NCI-H526 (cell line): ENCODE data around the gene TNS3.
"Not testable (repeated sequence)": the region's sequence is repeated elsewhere in the genome, so short reads cannot be mapped to it uniquely, and the experiment has no call there.

Experiments
- DNase-seq, 2 experiments: peaks; one replicate each; lab custom pipeline; 2025; lab: John Stamatoyannopoulos, UW

TNS3 gene

DNA sequence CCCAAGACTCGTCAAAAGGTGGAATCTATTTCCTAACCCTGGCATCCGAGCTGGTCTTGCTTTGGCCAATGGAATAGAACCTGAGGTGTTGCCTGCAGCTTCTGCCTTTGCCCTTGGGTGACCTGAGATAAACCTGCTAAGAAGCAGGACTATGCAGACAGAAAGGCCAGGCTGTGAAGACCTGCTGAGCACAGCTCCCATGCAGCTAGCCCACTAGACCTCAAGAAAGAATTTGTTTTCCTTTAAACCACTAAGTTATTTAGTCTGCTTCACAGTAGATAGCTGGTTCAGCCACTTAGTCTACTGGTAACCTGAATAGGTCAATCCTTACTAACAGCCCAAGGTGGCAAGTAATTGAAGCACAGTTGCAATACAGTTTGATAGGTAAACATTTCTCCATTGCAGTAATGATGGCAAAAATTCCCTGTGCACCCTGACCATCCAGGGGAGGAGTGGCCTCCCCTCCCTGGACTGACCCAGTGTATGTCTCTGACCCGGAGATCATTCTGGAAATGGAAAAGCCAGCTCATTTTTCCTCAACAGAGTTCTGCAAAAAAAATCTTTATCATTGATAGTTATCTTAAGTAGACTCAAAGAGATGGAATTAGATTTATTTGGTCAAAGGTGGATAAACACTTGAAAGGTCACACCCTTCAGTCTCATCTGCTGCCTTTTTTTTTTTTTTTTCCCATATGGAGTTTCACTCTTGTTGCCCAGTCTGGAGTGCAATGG lies 20.0 kb downstream of the TNS3 start:
- DNase-seq = no peak

DNA sequence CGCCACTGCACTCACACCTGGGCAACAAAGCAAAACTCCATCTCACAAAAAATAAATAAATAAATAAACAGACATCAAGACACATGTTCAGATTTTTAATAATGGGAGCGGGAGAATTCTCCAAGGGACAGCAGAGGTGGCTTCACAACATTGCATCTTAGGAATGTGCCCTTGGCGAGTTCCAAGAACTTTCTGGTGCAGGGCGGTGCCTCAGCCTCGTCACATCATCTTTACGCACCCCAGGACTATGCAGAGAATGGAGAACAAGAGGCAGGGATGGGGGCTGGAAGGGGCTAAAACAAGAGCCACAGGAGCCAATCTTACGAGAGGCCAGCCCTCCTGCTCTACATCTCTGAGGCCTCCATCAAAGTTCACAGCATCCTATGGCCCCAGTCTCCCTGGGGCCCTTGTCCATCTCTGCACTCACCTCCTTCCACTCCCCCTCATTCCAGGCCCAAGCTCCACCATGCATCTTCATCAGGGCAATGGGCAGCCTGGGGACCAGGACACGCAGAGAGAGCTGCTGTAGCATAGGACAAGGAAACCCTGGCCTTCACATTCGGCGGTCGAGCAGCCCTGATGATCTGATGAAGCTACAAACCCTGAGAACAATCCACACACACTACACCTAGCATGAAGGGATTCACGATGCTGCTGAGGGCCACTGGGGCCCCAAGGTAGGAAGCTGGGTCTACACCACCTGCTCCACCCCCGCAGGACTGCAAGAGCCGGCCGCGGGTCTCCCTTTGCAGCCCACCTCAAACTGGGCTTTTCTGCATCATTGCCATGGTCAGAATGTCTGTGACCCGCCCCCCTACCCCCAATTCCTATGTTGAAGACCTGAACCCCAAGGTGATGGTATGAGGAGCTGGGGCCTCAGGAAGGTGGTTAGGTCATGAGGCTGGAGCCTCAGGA lies 22.3 kb downstream of the TNS3 start:
- DNase-seq = no peak

DNA sequence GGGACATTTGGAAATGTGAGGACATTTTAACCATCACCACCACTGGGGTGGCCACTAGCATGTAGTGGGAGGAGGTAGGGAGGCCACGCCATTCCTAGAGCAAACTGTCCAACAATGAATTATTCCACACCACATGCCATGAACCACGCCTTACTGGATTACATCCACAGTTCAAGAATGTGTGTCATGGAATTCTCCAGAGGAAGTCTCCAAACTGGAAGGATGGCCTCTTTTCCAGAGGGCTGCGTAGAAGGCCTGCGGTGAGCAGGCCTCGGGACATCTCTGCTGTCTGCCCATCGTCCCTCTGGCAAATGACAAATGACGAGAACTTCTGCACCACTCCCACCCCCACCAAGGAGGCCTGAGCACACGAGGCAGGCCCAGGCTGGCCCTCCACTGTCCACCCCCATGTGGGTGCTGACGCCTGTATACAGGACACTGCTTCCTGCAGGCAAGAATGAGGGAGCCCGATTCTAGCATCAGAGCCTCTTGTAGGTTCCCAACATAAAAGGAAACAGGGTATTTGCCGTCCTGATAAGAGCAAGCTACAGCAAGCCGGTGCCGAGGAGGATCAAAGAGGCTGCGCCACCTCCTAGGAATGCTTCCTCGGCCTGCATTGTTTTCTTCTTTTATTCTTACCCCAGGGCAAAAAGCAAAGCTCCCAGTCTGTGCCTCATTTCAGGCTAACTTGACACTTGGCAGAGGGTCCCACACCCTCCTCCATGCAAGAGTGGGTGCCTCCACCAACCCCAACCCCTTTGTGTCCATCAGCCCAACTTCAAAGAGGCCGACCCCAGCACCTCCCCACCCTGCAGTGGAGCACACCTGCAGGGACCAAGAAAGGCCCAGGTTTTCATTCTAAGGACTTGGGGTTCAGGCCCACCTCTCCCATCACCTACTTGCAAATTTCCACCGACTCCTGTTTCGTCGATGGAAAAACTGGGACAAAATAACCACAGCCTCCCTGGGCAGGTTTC lies 23.9 kb downstream of the TNS3 start:
- DNase-seq = no peak

DNA sequence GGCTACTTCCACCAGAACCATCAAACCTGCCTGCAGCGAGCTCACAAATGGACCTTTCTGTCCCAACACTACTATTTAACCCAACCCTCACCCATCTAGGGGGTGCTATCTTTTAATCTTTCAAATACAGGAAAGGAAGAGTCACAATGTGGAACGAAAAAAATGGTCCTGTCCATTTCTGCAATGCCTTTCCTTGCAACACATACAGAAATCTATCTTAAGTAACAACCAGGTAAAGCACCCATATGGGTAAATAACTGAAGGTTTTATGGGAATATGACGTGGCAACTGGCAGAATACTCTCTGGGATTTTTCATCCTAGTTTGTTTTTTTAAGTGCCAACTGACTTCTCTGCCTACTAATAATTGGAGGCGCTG lies 24.6 kb downstream of the TNS3 start:
- no peak for DNase-seq

DNA sequence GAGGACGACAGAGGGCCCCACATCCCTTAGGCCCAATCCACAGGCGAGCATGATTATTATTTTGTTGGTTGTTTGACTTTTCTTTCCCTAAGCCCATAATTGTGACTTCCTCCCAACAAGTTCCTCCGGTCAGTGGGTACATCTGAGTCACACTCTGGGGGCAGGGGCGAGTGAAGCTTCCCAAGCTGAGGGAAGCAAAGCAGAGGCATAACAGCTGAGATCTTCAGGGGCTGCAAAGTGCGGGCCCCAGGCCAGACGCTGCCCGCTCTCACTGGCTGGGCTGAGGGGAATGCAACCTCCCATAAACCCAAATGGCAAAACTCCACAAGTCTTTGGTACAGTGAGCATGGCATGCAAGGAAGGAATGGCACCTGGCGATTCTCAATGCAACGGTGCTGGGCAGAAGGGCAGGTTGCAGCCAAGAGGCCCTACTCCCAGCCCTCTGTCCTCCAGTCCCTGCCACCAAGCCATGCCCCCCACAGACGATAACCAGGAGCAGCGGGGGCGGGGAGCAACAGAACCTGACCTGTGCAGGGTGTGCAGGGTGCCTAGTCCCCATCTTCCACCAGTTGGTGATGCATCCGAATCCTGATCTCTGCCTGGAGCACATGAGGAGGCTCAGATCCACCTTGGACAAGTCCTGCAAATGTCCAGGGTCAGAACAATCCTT lies 25.3 kb downstream of the TNS3 start:
- DNase-seq = no peak

DNA sequence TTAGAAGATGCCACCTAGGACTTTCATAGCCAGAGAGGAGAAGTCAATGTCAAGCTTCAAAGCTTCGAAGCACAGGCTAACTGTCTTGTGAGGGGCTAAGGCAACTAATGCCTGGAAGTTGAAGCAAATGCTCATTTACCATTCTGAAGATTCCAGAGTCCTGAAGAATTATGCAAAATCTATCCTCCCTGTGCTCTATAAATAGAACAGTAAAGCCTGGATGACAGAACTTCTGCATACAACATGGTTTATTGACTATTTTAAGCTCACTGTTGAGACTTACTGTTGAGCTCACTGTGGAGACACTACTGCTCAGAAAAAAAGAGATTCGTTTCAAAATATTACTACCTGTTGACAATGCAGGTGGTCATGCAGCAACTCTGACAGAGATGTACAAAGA lies 28.6 kb downstream of the TNS3 start:
- no peak for DNase-seq

DNA sequence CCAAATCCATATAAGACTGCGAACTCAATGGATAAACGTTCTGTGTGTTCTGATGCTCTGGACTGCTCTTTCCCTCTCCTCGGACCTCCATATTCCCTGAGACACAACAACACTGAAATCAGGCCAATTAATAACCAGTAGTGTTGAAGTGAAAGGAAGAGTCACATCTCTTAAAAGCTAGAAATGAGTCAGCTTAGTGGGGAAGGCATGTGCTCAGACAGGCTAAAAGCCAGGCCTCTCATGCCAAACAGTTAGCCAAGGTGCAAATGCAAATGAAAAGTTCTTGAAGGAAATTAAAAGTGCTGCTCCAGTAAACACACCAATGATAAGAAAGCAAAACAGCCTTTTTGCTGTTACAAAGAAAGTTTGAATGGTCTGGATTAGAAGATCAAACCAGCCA lies 29.3 kb downstream of the TNS3 start:
- DNase-seq = no peak

DNA sequence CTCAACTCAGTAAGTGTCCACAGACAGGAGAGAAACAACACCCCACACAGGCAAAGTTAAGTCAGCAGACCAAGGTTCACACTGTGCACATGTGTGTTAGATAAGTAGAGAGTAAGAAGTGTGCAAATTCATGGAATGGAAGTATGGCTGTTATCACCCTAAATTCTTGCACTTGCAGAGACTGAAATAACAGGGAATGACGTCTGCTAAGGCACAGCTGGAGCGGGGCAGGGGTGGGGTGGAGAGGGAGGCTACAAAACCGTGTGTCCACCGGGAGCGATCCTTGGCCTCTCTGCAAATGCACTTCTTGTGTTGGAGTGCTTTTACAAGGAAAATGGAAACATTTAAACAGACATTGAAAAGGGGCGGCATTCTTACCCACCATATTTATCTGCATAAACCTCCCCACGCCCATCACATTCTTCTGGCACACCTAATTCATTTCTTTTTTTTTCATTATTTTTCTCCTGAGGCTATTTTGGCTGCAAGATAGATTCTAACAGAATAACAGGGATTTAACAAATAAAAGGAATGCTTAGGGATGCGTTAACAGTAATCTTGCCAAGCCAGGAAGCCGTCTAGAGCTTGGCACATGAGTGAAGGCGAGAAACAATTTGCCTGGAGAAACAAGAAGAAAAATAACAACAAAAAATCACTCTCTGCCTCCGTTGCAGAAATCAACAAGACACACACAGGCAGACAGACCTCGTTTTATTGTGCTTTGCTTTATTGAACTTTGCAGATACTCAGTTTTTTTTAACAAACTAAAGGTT lies 30.1 kb downstream of the TNS3 start:
- no peak for DNase-seq

DNA sequence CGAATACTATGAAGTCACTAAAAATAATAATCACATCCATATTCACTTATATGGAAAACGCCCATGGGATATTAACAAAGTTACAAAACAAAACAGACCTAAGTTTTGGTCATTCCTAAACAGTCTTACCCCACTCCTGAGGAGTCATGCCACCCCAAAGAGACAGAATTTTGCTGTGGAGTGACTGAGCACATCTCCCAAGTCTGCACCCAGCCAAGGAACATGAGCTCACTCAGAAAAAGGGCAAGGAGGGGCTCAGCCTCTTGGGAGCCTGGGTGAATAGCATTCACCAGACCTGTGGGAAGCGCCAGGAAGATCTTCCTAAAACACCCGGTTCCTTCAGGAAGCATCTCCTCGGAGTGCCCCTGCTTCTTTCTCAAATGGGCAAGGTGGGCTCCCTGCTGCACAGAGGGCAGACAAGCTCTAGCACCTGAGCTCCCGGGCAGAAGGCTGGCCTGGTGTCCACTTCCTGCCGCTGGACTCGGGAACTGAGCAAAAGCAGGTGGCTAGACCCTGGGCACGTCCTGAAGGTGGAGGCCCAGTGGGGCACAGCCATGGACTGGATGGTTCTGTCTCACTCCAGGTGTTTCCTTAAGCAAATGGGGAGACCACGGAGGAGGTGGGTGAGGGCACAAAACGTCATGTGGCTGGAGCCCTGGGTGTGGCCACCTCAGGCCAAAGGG lies 31.0 kb downstream of the TNS3 start:
- DNase-seq = no peak

DNA sequence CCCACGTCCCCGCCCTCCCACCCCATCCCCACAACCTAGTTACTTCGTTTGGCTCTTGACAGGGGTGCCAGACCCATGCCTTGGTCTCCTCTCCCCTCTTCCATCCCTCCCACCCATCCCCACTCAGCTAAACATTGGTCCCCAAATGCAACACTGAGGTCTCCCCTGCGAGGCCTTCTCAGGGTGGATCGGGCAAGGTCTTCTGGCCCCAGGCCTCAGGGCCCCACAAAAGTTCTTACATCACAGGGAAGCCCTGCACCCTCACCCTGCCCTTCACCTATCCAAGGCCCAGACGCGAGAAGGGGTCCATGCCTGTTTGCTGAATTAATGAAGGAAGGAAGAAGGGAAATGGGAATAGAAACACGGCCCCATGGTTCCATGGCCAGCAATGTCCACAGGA lies 32.0 kb downstream of the TNS3 start:
- no peak for DNase-seq

DNA sequence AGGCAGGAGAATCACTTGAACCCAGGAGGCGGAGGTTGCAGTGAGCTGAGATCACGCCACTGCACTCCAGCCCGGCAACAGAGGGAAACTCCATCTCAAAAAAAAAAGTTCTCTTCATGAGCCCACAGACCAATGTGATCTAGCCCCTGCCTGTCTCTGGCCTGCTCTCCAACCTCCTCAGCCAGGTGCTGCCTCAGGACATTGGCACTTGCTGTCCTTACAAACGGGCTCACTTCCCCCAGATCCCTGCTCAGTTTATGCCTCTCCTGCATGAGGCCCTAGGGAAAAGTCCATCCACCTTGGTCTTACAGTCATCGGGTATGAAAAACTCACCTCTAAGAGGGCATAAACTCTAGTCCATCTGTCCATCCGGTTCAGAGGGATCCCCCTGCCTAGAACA lies 32.5 kb downstream of the TNS3 start:
- no peak for DNase-seq

DNA sequence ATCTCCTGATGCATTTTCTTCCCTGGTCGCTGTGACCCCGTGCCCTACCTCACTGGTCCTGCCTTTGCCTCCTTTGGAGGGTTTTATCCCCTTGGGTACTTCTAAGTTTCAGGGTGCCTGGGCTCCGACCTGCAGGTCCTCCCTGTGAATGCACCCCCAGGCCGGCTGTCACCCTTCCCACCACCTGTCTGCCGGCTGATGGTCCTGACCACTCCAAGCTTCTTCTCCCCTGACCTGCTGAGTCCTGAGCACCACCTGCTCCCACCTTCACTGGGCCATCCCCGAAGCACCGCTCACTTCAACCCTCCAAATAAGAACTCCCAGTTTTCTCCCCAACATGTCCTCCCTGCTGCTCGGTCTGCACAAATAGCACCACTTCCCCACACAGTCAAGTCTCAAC lies 33.4 kb downstream of the TNS3 start:
- DNase-seq = no peak

DNA sequence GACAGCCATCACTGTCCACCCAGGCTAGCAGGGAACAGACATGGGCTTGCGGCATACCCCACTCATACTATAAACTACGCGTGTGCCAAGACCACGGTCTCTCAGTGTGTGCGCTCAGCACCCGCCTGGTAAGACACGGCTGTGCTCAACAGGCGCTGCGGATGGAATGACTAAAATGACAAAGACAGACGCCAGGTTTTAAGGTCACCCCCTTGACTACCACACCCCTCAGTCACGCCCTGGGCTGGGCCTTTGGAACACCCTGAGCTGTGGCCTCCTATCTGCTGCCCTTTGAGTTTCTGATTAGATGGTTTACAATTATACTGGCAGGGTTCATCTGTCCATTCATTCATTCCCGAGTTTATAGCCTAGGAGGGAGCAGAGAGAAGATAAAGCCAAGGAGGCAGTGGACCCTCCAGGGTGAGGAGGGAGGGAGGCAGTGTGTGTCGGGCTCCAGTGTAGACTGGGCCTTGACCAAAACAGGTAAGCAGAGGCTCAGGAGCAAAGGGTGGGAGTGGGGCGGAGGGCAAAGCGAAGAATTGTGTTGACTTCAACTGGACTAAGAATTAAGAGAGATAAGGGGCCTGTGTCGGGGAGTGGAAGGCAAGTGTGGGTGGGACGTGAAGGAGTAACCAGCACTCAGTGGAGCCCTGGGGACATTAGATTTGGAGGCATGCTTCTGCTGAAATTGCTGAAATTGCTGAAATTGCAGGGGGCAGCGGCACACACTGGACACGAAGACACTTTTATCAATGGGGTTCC lies 35.0 kb downstream of the TNS3 start:
- no peak for DNase-seq

DNA sequence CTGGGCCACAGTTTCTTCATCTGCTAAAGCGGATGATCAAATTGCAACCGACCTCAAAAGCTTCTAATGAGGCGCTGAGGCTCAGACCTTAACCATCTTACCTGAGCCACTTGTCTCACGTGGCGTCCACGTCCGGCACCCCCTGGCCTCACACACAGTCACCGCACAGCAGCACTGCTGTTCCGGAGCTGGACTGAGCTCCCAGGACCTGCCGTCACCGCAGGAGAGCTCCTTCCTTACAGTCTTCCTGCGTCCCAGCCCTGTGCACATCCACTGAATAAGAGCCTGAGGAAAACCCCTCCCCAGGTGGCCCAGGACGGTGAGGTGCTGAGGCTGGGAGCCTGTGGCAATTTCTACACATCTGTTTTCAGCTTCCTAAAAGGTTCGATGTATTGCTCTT lies 35.7 kb downstream of the TNS3 start:
- no peak for DNase-seq

DNA sequence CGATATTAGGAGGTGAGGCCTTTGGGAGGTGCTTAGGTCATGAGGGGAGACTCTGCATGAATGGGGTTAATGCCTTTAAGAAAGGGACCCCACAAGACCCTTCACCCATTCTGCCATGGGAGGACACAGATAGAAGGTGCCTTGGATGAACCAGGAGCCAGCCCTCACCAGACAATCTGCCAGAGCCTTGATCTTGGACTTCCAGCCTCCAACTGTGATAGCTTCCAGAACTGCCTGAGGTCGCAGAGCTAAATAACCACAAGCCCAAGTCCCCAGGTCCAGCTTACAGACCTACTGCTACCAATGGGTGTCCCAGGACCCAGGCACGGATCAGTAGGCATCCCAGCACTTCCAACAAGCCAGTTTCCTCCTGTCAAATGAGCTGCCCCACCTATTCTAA lies 37.5 kb downstream of the TNS3 start:
- no peak for DNase-seq

DNA sequence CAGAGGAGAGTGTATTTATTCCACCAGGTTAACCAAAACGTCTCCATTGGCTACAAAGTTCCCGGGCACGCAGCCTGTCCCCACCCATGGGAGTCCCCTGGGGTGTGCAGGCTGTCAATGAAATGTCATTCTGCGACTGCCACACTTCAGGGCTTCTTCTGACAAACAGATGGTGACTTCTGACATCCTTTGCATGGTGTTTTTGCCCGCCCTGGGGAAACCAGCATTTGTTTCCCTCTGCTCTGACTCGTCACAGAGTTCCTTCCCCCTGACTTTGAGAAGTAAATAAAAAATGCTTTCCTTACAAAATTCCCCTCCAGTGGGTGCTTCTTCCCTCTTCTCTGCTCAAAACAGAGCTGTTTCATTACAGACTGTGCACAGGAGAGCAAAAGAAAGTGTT lies 38.2 kb downstream of the TNS3 start:
- no peak for DNase-seq

DNA sequence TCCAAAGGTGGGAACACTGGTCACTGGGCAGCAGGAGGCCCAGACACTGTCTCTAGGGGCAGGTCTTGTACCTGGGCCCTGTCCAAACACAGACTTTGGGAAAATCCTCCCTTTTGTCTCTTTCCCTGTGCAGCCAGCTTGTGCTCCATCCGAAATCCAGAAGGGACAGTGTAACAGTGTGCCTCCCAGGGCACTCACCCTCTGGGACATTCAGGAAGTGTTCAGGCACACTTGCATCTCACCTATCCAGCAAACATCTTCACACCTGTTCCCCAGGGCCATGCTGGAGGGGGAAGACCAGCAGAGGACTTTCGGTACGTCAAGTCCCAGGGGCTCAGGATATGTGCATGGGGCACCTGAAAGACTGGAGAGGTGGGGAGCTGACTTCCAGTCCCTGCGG lies 38.9 kb downstream of the TNS3 start:
- DNase-seq = no peak

DNA sequence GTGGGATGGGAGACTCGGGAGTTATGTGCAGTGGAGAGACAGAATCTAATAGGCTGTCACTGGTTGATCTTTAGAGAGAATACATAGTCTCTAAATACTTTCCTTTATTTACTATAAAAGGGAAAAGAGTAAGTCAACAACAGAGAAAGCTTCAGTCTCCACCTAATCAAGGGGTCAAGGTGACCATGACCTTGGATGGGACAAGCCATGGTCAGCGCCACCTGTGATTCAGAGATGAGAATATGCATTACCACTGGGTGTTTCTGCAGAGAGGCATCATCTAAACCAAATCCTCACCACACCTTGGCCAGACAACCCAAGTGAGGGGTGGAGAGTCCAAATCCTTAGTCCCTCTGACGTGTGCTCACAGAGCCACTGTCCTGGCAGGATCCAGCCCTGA lies 39.9 kb downstream of the TNS3 start:
- no peak for DNase-seq

DNA sequence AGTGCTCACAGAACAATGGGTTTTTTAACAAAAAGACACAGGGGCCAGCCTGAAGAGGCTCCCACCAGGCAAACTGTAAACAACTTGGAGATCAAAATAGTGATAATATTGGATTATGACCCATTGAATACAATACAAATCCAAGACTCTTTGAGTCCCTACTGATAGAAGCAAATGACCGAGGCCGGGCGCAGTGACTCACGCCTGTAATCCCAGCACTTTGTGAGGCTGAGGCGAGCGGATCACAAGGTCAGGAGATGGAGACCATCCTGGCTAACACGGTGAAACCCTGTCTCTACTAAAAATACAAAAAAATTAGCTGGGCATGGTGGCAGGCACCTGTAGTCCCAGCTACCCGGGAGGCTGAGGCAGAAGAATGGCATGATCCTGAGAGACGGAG lies 40.4 kb downstream of the TNS3 start:
- not testable (repeated sequence) for DNase-seq
